HepG2 (cell line): ENCODE measurements around the gene SASH1. TPM values are rescaled to one million over a fixed set of nuclear protein-coding genes. Genes with fewer than 3 reads are reported as not detected.

Source experiments
- CREM ChIP-seq, 2 experiments: sonication (generic) in 1 of 2; formaldehyde crosslinking in 1 of 2; IDR thresholded peaks; 2 replicates each; pipeline versions ENCODE4 v1.4.0 to v1.6.1; 2016 to 2020; ENCODE audit warnings: antibody characterized with exemption in 1 of 2, mild to moderate bottlenecking in 1 of 2, missing genetic modification reagents in 1 of 2
- FOXO1 ChIP-seq: sonication (generic); formaldehyde crosslinking; IDR thresholded peaks from 2 replicates; pipeline ENCODE4 v1.4.0; 2020; ENCODE audit warnings: missing genetic modification reagents
- JARID2 ChIP-seq: sonication (generic); formaldehyde crosslinking; IDR thresholded peaks from 2 replicates; pipeline ENCODE4 v1.8.1; 2023; ENCODE audit warnings: missing genetic modification reagents, inconsistent platforms; ENCODE audit not compliant: insufficient replicate concordance
- NFYB ChIP-seq: sonication (generic); formaldehyde crosslinking; IDR thresholded peaks from 2 replicates; pipeline ENCODE4 v1.4.0; 2020; ENCODE audit warnings: missing genetic modification reagents
- NFYC ChIP-seq: IDR thresholded peaks from 2 replicates; pipeline ENCODE4 v1.6.1; 2016; ENCODE audit warnings: missing genetic modification reagents, missing compliant biosample characterization
- RAD51 ChIP-seq: fragments of 450-650 bp; IDR thresholded peaks from 2 replicates; pipeline ENCODE4 v1.6.1; 2016; ENCODE audit warnings: borderline replicate concordance
- YY1 ChIP-seq: IDR thresholded peaks from 2 replicates; pipeline ENCODE4 v1.6.1; 2011; ENCODE audit warnings: low read length, low read depth, moderate library complexity, mild to moderate bottlenecking; ENCODE audit not compliant: insufficient read depth, insufficient replicate concordance
- polyA plus RNA-seq, 8 experiments: library from polyadenylated mRNA; depleted of rRNA in 3 of 8; stranded (reverse) in 7 of 8; unstranded in 1 of 8; fragments of >200 nt; fragmentation: Illumina TruSeq in 4 of 8; extraction: Trizol in 4 of 8; gene quantifications; 2 replicates each; pipeline versions ENCODE4 v1.2.1 to v1.2.3, GENCODE V29; 2011 to 2016; ENCODE audit warnings: low read depth in 4 of 8, missing spikeins in 1 of 8, mixed read lengths in 1 of 8; ENCODE audit not compliant: insufficient read depth in 1 of 8
- total RNA-seq, 5 experiments: library from RNA; depleted of rRNA; stranded (reverse); fragments of >200 nt; fragmentation: Illumina TruSeq; extraction: Trizol; gene quantifications; 2 replicates each; pipeline ENCODE4 v1.2.3, GENCODE V29; 2016; ENCODE audit warnings: low read depth in 1 of 5
- TF ChIP-seq, protein P1 (sequence below): sonication (generic); formaldehyde crosslinking; IDR thresholded peaks from 2 replicates; pipeline ENCODE4 v1.4.0; 2020; ENCODE audit warnings: mild to moderate bottlenecking, missing genetic modification reagents, borderline replicate concordance
- TF ChIP-seq, protein P2 (sequence below): sonication (generic); formaldehyde crosslinking; IDR thresholded peaks from 2 replicates; pipeline ENCODE4 v1.5.1; 2020; ENCODE audit warnings: missing genetic modification reagents, mild to moderate bottlenecking, borderline replicate concordance
- TF ChIP-seq, protein P3 (sequence below): sonication (generic); formaldehyde crosslinking; IDR thresholded peaks from 2 replicates; pipeline ENCODE4 v1.5.0; 2020; ENCODE audit warnings: mild to moderate bottlenecking, missing genetic modification reagents
- TF ChIP-seq, protein P4 (sequence below): IDR thresholded peaks from 2 replicates; pipeline ENCODE4 v1.6.1; 2016

The SASH1 gene
- total and polyA plus RNA-seq, 2 of the 13 experiments (the other 11 are each of a cell fraction or from before 2014, with no cell fraction given) = 7.5 to 8.2 TPM

DNA sequence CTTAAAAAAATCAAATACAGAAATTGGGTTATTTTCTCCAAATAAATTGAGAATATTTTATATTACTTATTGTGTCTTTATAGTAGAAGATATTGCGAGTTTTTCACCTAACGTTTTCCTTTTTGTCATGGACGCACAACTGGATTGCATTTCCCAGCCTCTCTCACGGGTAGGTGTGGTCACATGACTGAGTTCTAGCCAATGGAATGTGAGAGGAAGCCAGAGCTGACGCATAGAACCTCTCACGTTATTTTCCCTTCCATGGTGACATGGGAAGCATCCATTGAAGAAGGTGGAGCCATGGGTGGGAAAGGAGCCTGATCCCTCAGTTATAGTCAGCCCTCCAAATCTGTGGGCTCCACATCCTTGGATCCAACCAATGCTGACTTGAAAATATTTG lies 248.2 kb downstream of the SASH1 start (continued):
- TF ChIP-seq, protein P1, sequence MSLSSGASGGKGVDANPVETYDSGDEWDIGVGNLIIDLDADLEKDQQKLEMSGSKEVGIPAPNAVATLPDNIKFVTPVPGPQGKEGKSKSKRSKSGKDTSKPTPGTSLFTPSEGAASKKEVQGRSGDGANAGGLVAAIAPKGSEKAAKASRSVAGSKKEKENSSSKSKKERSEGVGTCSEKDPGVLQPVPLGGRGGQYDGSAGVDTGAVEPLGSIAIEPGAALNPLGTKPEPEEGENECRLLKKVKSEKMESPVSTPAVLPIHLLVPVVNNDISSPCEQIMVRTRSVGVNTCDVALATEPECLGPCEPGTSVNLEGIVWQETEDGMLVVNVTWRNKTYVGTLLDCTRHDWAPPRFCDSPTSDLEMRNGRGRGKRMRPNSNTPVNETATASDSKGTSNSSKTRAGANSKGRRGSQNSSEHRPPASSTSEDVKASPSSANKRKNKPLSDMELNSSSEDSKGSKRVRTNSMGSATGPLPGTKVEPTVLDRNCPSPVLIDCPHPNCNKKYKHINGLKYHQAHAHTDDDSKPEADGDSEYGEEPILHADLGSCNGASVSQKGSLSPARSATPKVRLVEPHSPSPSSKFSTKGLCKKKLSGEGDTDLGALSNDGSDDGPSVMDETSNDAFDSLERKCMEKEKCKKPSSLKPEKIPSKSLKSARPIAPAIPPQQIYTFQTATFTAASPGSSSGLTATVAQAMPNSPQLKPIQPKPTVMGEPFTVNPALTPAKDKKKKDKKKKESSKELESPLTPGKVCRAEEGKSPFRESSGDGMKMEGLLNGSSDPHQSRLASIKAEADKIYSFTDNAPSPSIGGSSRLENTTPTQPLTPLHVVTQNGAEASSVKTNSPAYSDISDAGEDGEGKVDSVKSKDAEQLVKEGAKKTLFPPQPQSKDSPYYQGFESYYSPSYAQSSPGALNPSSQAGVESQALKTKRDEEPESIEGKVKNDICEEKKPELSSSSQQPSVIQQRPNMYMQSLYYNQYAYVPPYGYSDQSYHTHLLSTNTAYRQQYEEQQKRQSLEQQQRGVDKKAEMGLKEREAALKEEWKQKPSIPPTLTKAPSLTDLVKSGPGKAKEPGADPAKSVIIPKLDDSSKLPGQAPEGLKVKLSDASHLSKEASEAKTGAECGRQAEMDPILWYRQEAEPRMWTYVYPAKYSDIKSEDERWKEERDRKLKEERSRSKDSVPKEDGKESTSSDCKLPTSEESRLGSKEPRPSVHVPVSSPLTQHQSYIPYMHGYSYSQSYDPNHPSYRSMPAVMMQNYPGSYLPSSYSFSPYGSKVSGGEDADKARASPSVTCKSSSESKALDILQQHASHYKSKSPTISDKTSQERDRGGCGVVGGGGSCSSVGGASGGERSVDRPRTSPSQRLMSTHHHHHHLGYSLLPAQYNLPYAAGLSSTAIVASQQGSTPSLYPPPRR (CRISPR knock-in tag) = no peak
- TF ChIP-seq RAD51 (peak; percentile 25; the same call in 1 of the 2 replicates), NFYB (peak; percentile 63), YY1 (no peak), NFYC (CRISPR knock-in tag) (peak; percentile 29; the same call in 1 of the 2 replicates), FOXO1 (CRISPR knock-in tag) (no peak), JARID2 (CRISPR knock-in tag) (no peak), CREM (IDR thresholded peaks at IDR 0.05) (no peak), CREM (CRISPR knock-in tag; IDR thresholded peaks at IDR 0.05) (no peak)
- TF ChIP-seq, protein P2, sequence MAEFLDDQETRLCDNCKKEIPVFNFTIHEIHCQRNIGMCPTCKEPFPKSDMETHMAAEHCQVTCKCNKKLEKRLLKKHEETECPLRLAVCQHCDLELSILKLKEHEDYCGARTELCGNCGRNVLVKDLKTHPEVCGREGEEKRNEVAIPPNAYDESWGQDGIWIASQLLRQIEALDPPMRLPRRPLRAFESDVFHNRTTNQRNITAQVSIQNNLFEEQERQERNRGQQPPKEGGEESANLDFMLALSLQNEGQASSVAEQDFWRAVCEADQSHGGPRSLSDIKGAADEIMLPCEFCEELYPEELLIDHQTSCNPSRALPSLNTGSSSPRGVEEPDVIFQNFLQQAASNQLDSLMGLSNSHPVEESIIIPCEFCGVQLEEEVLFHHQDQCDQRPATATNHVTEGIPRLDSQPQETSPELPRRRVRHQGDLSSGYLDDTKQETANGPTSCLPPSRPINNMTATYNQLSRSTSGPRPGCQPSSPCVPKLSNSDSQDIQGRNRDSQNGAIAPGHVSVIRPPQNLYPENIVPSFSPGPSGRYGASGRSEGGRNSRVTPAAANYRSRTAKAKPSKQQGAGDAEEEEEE (CRISPR knock-in tag) = no peak
- TF ChIP-seq, protein P3, sequence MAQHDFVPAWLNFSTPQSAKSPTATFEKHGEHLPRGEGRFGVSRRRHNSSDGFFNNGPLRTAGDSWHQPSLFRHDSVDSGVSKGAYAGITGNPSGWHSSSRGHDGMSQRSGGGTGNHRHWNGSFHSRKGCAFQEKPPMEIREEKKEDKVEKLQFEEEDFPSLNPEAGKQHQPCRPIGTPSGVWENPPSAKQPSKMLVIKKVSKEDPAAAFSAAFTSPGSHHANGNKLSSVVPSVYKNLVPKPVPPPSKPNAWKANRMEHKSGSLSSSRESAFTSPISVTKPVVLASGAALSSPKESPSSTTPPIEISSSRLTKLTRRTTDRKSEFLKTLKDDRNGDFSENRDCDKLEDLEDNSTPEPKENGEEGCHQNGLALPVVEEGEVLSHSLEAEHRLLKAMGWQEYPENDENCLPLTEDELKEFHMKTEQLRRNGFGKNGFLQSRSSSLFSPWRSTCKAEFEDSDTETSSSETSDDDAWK (CRISPR knock-in tag) = no peak
- TF ChIP-seq, protein P4, sequence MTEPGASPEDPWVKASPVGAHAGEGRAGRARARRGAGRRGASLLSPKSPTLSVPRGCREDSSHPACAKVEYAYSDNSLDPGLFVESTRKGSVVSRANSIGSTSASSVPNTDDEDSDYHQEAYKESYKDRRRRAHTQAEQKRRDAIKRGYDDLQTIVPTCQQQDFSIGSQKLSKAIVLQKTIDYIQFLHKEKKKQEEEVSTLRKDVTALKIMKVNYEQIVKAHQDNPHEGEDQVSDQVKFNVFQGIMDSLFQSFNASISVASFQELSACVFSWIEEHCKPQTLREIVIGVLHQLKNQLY (CRISPR knock-in tag) = no peak
